ENCODE measurements around the gene IL15.
"Not testable (repeated sequence)": the region's sequence is repeated elsewhere in the genome, so short reads cannot be mapped to it uniquely, and the experiment has no call there.

DNA sequence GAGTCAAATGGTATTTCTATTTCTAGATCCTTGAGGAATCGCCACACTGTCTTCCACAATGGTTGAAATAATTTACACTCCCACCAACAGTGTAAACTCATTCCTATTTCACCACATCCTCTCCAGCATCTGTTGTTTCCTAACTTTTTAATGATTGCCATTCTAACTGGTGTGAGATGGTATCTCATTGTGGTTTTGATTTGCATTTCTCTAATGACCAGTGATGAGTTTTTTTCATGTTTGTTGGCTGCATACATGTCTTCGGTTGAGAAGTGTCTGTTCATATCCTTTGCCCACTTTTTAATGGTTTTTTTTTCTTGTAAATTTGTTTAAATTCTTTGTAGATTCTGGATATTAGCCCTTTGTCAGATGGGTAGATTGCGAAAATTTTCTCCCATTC lies 115.4 kb downstream of the IL15 start:
- TF ChIP-seq, protein P1, sequence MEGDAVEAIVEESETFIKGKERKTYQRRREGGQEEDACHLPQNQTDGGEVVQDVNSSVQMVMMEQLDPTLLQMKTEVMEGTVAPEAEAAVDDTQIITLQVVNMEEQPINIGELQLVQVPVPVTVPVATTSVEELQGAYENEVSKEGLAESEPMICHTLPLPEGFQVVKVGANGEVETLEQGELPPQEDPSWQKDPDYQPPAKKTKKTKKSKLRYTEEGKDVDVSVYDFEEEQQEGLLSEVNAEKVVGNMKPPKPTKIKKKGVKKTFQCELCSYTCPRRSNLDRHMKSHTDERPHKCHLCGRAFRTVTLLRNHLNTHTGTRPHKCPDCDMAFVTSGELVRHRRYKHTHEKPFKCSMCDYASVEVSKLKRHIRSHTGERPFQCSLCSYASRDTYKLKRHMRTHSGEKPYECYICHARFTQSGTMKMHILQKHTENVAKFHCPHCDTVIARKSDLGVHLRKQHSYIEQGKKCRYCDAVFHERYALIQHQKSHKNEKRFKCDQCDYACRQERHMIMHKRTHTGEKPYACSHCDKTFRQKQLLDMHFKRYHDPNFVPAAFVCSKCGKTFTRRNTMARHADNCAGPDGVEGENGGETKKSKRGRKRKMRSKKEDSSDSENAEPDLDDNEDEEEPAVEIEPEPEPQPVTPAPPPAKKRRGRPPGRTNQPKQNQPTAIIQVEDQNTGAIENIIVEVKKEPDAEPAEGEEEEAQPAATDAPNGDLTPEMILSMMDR (IDR thresholded peaks at IDR 0.05) = not testable (repeated sequence)
- not testable (repeated sequence) for TF ChIP-seq POLR2A (IDR thresholded peaks at IDR 0.05)
